K562 (cell line): Measurements from ENCODE around the gene LAMB1. TPM values are rescaled to one million over a fixed set of nuclear protein-coding genes. Genes with fewer than 3 reads are reported as not detected.

ENCODE experiments used
- ATAC-seq: fragments of 200-7000 bp; cut with Tn5 transposase; 3 replicates; pipeline ENCODE4 v1.9.1; 2020; ENCODE audit warnings: moderate library complexity
- BruUV-seq: library from RNA; stranded (reverse); fragments of 400-500 nt; replicated peaks from 2 replicates; lab custom pipeline; 2021; lab: Mats Ljungman, UMichigan
- CTCF ChIA-PET: fragments of 300-600 bp; formaldehyde crosslinking; extraction: SDS; loops from one replicate; lab custom pipeline; 2021; ENCODE audit warnings: low intra/inter-chr PET ratio; lab: Yijun Ruan, JAX
- POLR2A ChIA-PET: fragments of 300-600, 350-650 bp; sonication (Branson Sonifier 250); formaldehyde crosslinking; extraction: SDS; loops from one replicate; lab custom pipeline; 2021; ENCODE audit warnings: antibody characterized with exemption, inconsistent platforms; lab: Yijun Ruan, JAX
- DNase-seq, 4 experiments: peaks; one replicate each; pipeline versions ENCODE4 v3.0.0 to v3.0.0-alpha.2; 2011 to 2018; ENCODE audit warnings: low spot score in 3 of 4, mixed read lengths in 3 of 4; ENCODE audit errors: extremely low read depth in 1 of 4
- FAIRE-seq: peaks from 2 replicates; lab custom pipeline; 2011; peaks lifted over from hg19 to GRCh38; lab: Jason Lieb, UNC
- H2AFZ ChIP-seq: 2 replicates; pipeline ENCODE4 v1.6.0; 2011; ENCODE audit warnings: low read depth, low read length, control low read depth, inconsistent platforms
- H3K27ac ChIP-seq: fragments of 200-600 bp; 3 replicates; pipeline ENCODE4 v1.8.0; 2011; ENCODE audit warnings: low read depth, mild to moderate bottlenecking, control low read depth, inconsistent platforms, low read length, moderate library complexity, mixed read lengths; ENCODE audit errors: extremely low read depth
- H3K27me3 ChIP-seq, 2 experiments: fragments of 300-600 bp in 1 of 2; 2 replicates in 1 of 2; 3 replicates in 1 of 2; pipeline versions ENCODE4 v1.6.0 to v1.8.0; 2011; ENCODE audit warnings: inconsistent platforms in 2 of 2, low read length in 2 of 2, mild to moderate bottlenecking in 1 of 2, mixed read lengths in 1 of 2, moderate library complexity in 1 of 2; ENCODE audit not compliant: control insufficient read depth in 2 of 2, insufficient read depth in 2 of 2
- H3K36me3 ChIP-seq: fragments of 300-600 bp; 3 replicates; pipeline ENCODE4 v1.8.0; 2011; ENCODE audit warnings: mild to moderate bottlenecking, low read length, inconsistent platforms; ENCODE audit not compliant: control insufficient read depth, insufficient read depth
- H3K4me1 ChIP-seq, 2 experiments: fragments of 200-600 bp in 1 of 2; replicated peaks in 1 of 2; 2 replicates in 1 of 2; 3 replicates in 1 of 2; pipeline versions ENCODE4 v1.5.1 to v1.8.0; 2011; ENCODE audit warnings: inconsistent platforms in 2 of 2, low read length in 2 of 2, mild to moderate bottlenecking in 1 of 2, mixed read lengths in 1 of 2, moderate library complexity in 1 of 2; ENCODE audit not compliant: control insufficient read depth in 2 of 2, insufficient read depth in 2 of 2
- H3K4me2 ChIP-seq: 2 replicates; pipeline ENCODE4 v1.6.1; 2011; ENCODE audit warnings: low read length, control low read depth, inconsistent platforms, mixed read lengths; ENCODE audit not compliant: insufficient read depth
- H3K4me3 ChIP-seq: fragments of 200-600 bp; sonication (generic), shearing (Covaris generic); 2 replicates; pipeline ENCODE4 v1.5.1; 2016; ENCODE audit warnings: control low read depth, inconsistent platforms
- H3K79me2 ChIP-seq: fragments of 200-600 bp; 3 replicates; pipeline ENCODE4 v1.8.0; 2011; ENCODE audit warnings: low read length, inconsistent platforms; ENCODE audit not compliant: control insufficient read depth, insufficient read depth
- H3K9ac ChIP-seq, 2 experiments: 2 replicates each; pipeline versions ENCODE4 v1.6.0 to v1.6.1; 2011; ENCODE audit warnings: low read depth in 2 of 2, low read length in 2 of 2, control low read depth in 1 of 2, inconsistent platforms in 1 of 2, mild to moderate bottlenecking in 1 of 2, mixed read lengths in 1 of 2; ENCODE audit not compliant: insufficient read depth in 1 of 2
- H3K9me1 ChIP-seq: one replicate; pipeline ENCODE4 v1.6.0; 2011; ENCODE audit warnings: inconsistent platforms, mild to moderate bottlenecking, low read length, moderate library complexity; ENCODE audit not compliant: control insufficient read depth, insufficient read depth
- H3K9me3 ChIP-seq: replicated peaks from 2 replicates; pipeline ENCODE4 v1.5.1; 2011; ENCODE audit warnings: low read depth, low read length, inconsistent platforms; ENCODE audit not compliant: control insufficient read depth, insufficient read depth
- H4K20me1 ChIP-seq: replicated peaks from 2 replicates; pipeline ENCODE4 v1.6.1; 2011; ENCODE audit warnings: low read length, inconsistent platforms, mixed read lengths; ENCODE audit not compliant: control insufficient read depth, insufficient read depth
- EGR1 ChIP-seq: fragments of 450-650 bp; conservative IDR thresholded peaks from 2 replicates; pipeline ENCODE4 v1.6.1; 2017; ENCODE audit warnings: mild to moderate bottlenecking
- ESRRA ChIP-seq: fragments of 450-650 bp; IDR thresholded peaks from 2 replicates; pipeline ENCODE4 v1.6.1; 2014; ENCODE audit warnings: low read depth, mild to moderate bottlenecking, moderate library complexity, borderline replicate concordance
- HMG20B ChIP-seq: fragments of 250-450 bp; sonication (Bioruptor Pico); IDR thresholded peaks from 2 replicates; pipeline ENCODE4 v1.5.0; 2021; ENCODE audit warnings: mild to moderate bottlenecking
- MYNN ChIP-seq, 2 experiments: sonication (generic); formaldehyde crosslinking in 1 of 2; IDR thresholded peaks; 2 replicates each; pipeline versions ENCODE4 v1.5.0 to v1.6.1; 2016 to 2020; ENCODE audit warnings: antibody characterized with exemption in 1 of 2, missing genetic modification reagents in 1 of 2
- PML ChIP-seq: IDR thresholded peaks from 2 replicates; pipeline ENCODE4 v1.6.1; 2012; ENCODE audit warnings: low read length, inconsistent platforms
- POLR2AphosphoS2 ChIP-seq: IDR thresholded peaks from 2 replicates; pipeline ENCODE4 v1.6.1; 2012; ENCODE audit warnings: low read length, improper control_type of control experiment
- POLR2B ChIP-seq: fragments of 450-650 bp; IDR thresholded peaks from 2 replicates; pipeline ENCODE4 v1.6.1; 2018; ENCODE audit warnings: low read depth; ENCODE audit not compliant: partially characterized antibody
- YBX1 ChIP-seq: fragments of 450-650 bp; IDR thresholded peaks from 2 replicates; pipeline ENCODE4 v1.7.1; 2016; ENCODE audit warnings: mild to moderate bottlenecking
- WGBS: fragments of 100-300 bp; shearing (Covaris generic); methylation state at CpG from one replicate; pipeline ENCODE4 v1.1.6; 2016; ENCODE audit warnings: low coverage, mixed read lengths; ENCODE audit not compliant: insufficient coverage; ENCODE audit errors: missing lambda C conversion rate; 5-methylcytosine and 5-hydroxymethylcytosine counted together
- in situ Hi-C: fragments of 300-500 bp; cut with MboI; formaldehyde crosslinking; loops from 4 replicates; pipeline ENCODE4 v1.15.0; 2018; ENCODE audit warnings: inconsistent platforms, mixed read lengths
- intact Hi-C: fragments of 100-400 bp; cut with micrococcal nuclease; formaldehyde crosslinking; loops from 2 replicates; pipeline ENCODE4 v1.14.2; 2022
- polyA plus RNA-seq, 8 experiments: library from polyadenylated mRNA; depleted of rRNA in 4 of 8; stranded (reverse) in 5 of 8; unstranded in 3 of 8; fragments of >200 nt; fragmentation: Nextera tagmentation in 2 of 8; fragmentation: Illumina TruSeq in 1 of 8; extraction: Ambion mirVana in 2 of 8; extraction: Trizol in 1 of 8; gene quantifications; 2 replicates each; pipeline versions ENCODE4 v1.2.1 to v1.2.3, GENCODE V29; 2011 to 2014; ENCODE audit warnings: inconsistent platforms in 1 of 8, missing spikeins in 1 of 8
- total RNA-seq, 7 experiments: library from RNA; depleted of rRNA in 6 of 7; stranded (reverse); fragments of >200 nt in 6 of 7; fragmentation: Illumina TruSeq in 2 of 7; extraction: Trizol in 2 of 7; gene quantifications; 2 replicates each; pipeline versions ENCODE4 v1.2.1 to v1.2.3, GENCODE V29; 2011 to 2021; ENCODE audit warnings: low replicate concordance in 1 of 7

Gene LAMB1
- total and polyA plus RNA-seq, 9 of the 15 experiments (the other 6 are each of a cell fraction or from before 2014, with no cell fraction given) = 6.0 to 17.7 (median 12.3) TPM

DNA sequence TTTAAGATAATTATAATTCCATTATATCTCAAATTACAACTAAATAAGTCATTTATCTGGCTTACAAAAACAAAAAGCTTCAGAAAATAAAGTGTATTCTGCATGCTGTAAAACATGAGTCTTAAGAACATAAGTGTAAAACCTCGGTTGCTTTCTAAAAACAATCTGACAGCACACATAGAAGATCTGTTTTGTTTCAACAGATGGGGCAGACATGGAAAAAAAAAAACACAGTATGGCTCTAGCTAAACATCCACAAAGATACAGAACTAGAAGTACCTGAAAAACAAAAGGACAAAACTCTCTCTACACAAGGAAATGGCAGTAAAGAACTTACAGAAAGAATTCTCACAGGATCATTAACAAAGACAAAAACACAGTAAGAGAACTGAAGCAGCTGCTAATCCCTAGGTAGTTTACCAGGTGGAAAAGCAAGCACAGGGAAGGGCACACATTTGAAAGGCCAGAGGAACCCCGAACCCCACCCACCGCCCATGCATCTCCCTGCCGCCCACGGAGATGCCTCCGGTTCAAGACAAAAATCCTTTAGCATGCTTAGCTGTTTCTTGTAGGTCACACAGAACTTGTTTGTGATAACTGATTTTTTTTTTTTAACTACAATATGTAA, 69.5 kb downstream of the LAMB1 start:
- POLR2A ChIA-PET = interaction anchor here (0.7 to 3.7 kb wide), 7 partner anchors 9 to 84 kb away, joined by 3 to 14 read pairs (median 3); no protein-coding TSS in a partner anchor
- intact Hi-C loops = no loop called here
- Histone ChIP-seq H3K27me3 (no peaks in the 10 kb centered on the region), H3K9ac (no peak overlapping the region), H3K4me3 (no peak overlapping the region), H3K27ac (no peak overlapping the region), H4K20me1 (no peaks in the 10 kb centered on the region), H2AFZ (no peak overlapping the region), H3K9me3 (no peaks in the 10 kb centered on the region), H3K4me2 (no peak overlapping the region), H3K36me3 (peaks cover 70% of the 10 kb centered on the region; the same call in 2 of the 3 replicates), H3K4me1 (no peaks in the 10 kb centered on the region), H3K79me2 (no peaks in the 10 kb centered on the region), H3K9me1 (no peaks in the 10 kb centered on the region)
- CTCF ChIA-PET = no interaction called here
- BruUV-seq = no TSS peak
- peak; percentile 14; the same call in 2 of the 3 replicates for ATAC-seq
- 76% methylated on average over 6 of the region's 6 CpGs for WGBS
- in situ Hi-C loops = no loop called here
- no peak for DNase-seq
- FAIRE-seq = no peak
- TF ChIP-seq POLR2B (peak; percentile 27), ESRRA (no peak), EGR1 (peak; percentile 78), POLR2AphosphoS2 (0 out of 2 replicates have a peak, but pooled peaks have one; percentile 58)

DNA sequence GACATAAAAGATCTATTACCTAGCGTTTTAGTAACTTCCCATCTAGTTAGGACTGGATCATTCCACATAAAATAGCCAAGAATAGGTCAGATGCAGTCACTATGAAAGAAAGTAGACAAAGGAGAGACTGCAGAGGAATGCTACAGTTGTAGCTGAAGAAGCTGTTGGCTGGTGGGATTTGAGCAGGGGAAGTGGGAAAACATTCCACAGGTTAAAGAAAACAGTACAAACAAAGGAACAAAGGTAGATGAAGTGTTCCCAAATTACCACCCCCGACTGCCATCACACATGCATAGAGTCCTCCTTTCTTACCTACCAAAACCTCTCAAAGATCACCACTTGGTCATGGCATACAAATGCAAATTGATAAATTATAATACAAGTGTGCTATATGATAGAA, 70.2 kb downstream of the LAMB1 start:
- Histone ChIP-seq H3K4me2 (no peak overlapping the region), H3K9me3 (no peaks in the 10 kb centered on the region), H3K27ac (no peak overlapping the region), H3K4me3 (no peak overlapping the region), H3K9me1 (no peaks in the 10 kb centered on the region), H4K20me1 (no peaks in the 10 kb centered on the region), H3K9ac (no peak overlapping the region), H3K4me1 (no peaks in the 10 kb centered on the region), H3K27me3 (no peaks in the 10 kb centered on the region), H3K79me2 (no peaks in the 10 kb centered on the region), H2AFZ (no peak overlapping the region), H3K36me3 (peaks cover 74% of the 10 kb centered on the region; the same call in 2 of the 3 replicates)
- FAIRE-seq (no peak), DNase-seq (no peak), ATAC-seq (no peak)
- ChIA-PET POLR2A (interaction anchor here (0.7 to 3.7 kb wide), 5 partner anchors 10 to 597 kb away, joined by 3 to 14 read pairs (median 4); no protein-coding TSS in a partner anchor), CTCF (no interaction called here)
- in situ Hi-C loops (no loop called here), intact Hi-C loops (no loop called here)
- BruUV-seq = no TSS peak
- TF ChIP-seq MYNN (IDR thresholded peaks at IDR 0.05) = 0 out of 2 replicates have a peak, but pooled peaks have one; percentile 26
- no peak for TF ChIP-seq MYNN (CRISPR knock-in tag; IDR thresholded peaks at IDR 0.05)
- TF ChIP-seq HMG20B (CRISPR knock-in tag) = no peak
- no peak for TF ChIP-seq YBX1
- peak; percentile 41; the same call in 1 of the 2 replicates for TF ChIP-seq PML
- peak; percentile 34 for TF ChIP-seq POLR2B
- 63% methylated on average over 2 of the region's 2 CpGs for WGBS
